ENCODE results near the gene MICU1.

The MICU1 gene

DNA sequence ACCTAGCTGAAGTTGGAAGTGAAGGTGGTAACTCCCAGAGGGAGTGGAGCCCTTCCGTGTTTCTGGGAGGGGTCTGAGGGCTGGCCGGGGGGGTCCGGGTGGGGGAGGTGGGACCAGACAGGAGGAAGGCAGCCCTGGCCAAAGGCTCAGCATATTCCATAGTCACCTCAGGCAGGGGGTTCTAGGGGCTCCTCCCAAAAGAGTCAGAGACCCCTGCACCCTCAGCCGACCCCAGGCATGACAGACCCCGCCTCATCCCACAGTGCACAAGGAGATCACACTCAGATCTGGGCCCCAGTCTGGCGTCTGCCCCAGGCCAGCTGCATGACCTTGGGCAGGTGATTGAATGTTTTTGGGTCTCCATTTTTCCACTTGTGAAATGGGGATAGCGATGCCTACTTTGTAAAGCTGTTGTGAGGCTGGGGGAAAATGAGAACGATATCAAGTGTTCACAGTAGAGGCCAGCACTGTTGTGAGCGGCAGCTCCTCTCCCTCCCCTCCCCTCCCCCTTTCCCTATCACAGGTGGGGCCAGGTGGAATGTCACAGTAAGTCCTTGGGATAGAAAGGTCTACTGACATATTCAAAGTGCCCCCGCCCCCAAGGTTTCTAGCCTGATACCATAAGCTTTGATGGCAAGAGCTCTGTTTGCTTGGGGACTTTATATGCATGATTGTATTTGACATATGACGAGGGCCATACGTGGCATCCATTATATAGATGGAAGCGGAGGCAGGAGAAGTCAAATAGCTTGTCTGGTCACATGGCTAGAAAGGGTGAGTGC is 304.4 kb downstream of the MICU1 start:
- peaks cover 40% of the 10 kb centered on the region for H3K4me1 ChIP-seq
- no peak overlapping the region for H3K4me3 ChIP-seq (ENCODE audit: low read depth, low read length)
- H3K9ac ChIP-seq: no peak overlapping the region
- no peak overlapping the region for H2AFZ ChIP-seq
- no peaks in the 10 kb centered on the region for H3K36me3 ChIP-seq (ENCODE audit: control insufficient read depth, insufficient read depth, low read length)
- no peaks in the 10 kb centered on the region for H3K79me2 ChIP-seq
- H3K27me3 ChIP-seq (ENCODE audit: control insufficient read depth, insufficient read depth, low read length): no peaks in the 10 kb centered on the region
- no peak overlapping the region for H3K4me2 ChIP-seq (ENCODE audit: low read length)
- H3K27ac ChIP-seq: peak overlapping the region; percentile 66
- H3K9me3 ChIP-seq (ENCODE audit: control insufficient read depth, low read length): no peaks in the 10 kb centered on the region
- no peak for TF ChIP-seq CTCF (IDR thresholded peaks at IDR 0.05)

DNA sequence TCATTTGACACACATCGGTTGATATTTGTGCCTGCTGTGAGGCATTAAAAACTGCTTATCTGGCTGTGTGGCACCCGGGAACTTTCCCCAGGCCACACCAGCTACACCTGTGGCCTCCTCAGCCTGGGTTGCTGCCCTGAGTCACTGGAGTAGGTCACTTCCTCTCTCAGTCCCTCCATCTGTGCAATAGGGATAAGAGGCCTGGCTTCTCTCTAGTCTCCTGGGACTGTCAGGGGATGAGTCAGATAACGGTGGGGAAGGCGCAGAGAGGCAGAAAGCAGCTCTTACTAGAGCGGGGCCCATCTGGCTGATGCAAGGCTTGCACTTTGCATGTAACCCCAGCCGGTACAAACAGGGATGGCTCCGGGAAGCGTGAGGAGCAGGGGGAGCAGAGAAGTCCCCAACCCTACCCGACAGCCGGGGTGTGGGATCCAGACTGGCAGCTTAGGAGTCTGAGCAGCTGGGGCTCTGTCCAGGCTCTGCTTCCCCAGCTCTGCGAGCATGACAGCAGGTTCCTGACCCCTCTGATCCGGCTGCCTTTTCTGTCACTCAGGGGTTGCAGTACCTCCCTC is 305.1 kb downstream of the MICU1 start:
- no peaks in the 10 kb centered on the region for H3K79me2 ChIP-seq
- H3K4me3 ChIP-seq (ENCODE audit: low read depth, low read length): no peak overlapping the region
- peak overlapping the region; percentile 51 for H2AFZ ChIP-seq
- no peak overlapping the region for H3K9ac ChIP-seq
- H3K36me3 ChIP-seq (ENCODE audit: control insufficient read depth, insufficient read depth, low read length): no peaks in the 10 kb centered on the region
- no peaks in the 10 kb centered on the region for H3K27me3 ChIP-seq (ENCODE audit: control insufficient read depth, insufficient read depth, low read length)
- TF ChIP-seq CTCF (IDR thresholded peaks at IDR 0.05): no peak
- peaks cover 46% of the 10 kb centered on the region for H3K4me1 ChIP-seq
- peak overlapping the region; percentile 6 for H3K4me2 ChIP-seq (ENCODE audit: low read length)
- H3K27ac ChIP-seq: peak overlapping the region; percentile 66
- H3K9me3 ChIP-seq (ENCODE audit: control insufficient read depth, low read length): no peaks in the 10 kb centered on the region

GRCh38 chr10:72319416-72320254 is 306.2 kb downstream of the MICU1 start:
- TF ChIP-seq CTCF (IDR thresholded peaks at IDR 0.05): no peak
- Histone ChIP-seq H3K4me1 (peaks cover 43% of the 10 kb centered on the region), H3K9ac (no peak overlapping the region), H3K9me3 (ENCODE audit: control insufficient read depth, low read length) (no peaks in the 10 kb centered on the region), H3K27me3 (ENCODE audit: control insufficient read depth, insufficient read depth, low read length) (no peaks in the 10 kb centered on the region), H2AFZ (peak overlapping the region; percentile 58), H3K27ac (peak overlapping the region; percentile 66), H3K36me3 (ENCODE audit: control insufficient read depth, insufficient read depth, low read length) (no peaks in the 10 kb centered on the region), H3K4me3 (ENCODE audit: low read depth, low read length) (peak overlapping the region; percentile 40), H3K79me2 (no peaks in the 10 kb centered on the region), H3K4me2 (ENCODE audit: low read length) (peak overlapping the region; percentile 55)

GRCh38 chr10:72318418-72319262 is 307.2 kb downstream of the MICU1 start:
- H3K9ac ChIP-seq: no peak overlapping the region
- H3K36me3 ChIP-seq (ENCODE audit: control insufficient read depth, insufficient read depth, low read length): no peaks in the 10 kb centered on the region
- H3K4me1 ChIP-seq: peaks cover 42% of the 10 kb centered on the region
- H3K4me2 ChIP-seq (ENCODE audit: low read length): peak overlapping the region; percentile 55
- H3K9me3 ChIP-seq (ENCODE audit: control insufficient read depth, low read length): no peaks in the 10 kb centered on the region
- peak overlapping the region; percentile 58 for H2AFZ ChIP-seq
- H3K27me3 ChIP-seq (ENCODE audit: control insufficient read depth, insufficient read depth, low read length): no peaks in the 10 kb centered on the region
- TF ChIP-seq CTCF (IDR thresholded peaks at IDR 0.05): no peak
- no peaks in the 10 kb centered on the region for H3K79me2 ChIP-seq
- H3K4me3 ChIP-seq (ENCODE audit: low read depth, low read length): no peak overlapping the region
- H3K27ac ChIP-seq: peak overlapping the region; percentile 66

Measured in parathyroid adenoma (tissue), 2 donors.